ENCODE results near the gene LRRN4CL. TPM values are rescaled to one million over a fixed set of nuclear protein-coding genes. Genes with fewer than 3 reads are reported as not detected.

The LRRN4CL gene
- total and polyA plus RNA-seq, 9 of the 15 experiments (the other 6 are each of a cell fraction or from before 2014, with no cell fraction given), result 0.03 to 0.11 (median 0.05) TPM; not detected in 4

DNA sequence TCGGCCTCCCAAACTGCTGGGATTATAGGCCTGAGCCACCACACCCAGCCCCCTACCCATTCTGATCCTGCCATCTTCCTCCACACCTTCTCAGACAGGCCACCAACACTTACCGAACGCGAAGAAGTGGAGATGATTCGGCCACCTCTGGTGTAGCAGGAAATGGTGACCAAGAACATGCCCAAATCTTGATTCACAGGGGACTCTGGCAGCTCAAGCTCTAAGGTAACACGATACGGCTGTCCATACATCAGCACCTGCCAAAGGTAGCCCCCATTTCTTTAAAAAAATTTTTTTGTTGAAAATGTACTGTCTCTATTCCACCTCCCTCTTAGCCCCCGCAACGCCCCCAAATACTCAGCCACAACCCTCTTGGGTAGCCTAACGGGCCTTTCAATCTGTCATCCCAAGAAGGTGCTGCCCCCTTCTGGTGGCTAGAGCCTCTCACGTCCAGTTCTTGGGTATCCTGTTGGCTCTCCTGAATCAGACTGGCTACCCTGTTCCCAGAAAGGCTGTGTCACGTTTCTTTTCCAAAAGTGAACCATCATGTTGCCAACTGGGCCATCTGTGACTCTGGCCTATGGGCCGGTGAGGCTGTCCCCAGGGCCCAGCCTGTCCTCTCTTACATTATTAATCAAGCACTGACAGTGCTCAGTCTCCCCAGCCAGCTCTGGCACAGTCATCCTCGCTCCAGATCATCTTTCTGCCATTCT lies 5.3 kb upstream of the LRRN4CL start (continued):
- TF ChIP-seq, protein P1, sequence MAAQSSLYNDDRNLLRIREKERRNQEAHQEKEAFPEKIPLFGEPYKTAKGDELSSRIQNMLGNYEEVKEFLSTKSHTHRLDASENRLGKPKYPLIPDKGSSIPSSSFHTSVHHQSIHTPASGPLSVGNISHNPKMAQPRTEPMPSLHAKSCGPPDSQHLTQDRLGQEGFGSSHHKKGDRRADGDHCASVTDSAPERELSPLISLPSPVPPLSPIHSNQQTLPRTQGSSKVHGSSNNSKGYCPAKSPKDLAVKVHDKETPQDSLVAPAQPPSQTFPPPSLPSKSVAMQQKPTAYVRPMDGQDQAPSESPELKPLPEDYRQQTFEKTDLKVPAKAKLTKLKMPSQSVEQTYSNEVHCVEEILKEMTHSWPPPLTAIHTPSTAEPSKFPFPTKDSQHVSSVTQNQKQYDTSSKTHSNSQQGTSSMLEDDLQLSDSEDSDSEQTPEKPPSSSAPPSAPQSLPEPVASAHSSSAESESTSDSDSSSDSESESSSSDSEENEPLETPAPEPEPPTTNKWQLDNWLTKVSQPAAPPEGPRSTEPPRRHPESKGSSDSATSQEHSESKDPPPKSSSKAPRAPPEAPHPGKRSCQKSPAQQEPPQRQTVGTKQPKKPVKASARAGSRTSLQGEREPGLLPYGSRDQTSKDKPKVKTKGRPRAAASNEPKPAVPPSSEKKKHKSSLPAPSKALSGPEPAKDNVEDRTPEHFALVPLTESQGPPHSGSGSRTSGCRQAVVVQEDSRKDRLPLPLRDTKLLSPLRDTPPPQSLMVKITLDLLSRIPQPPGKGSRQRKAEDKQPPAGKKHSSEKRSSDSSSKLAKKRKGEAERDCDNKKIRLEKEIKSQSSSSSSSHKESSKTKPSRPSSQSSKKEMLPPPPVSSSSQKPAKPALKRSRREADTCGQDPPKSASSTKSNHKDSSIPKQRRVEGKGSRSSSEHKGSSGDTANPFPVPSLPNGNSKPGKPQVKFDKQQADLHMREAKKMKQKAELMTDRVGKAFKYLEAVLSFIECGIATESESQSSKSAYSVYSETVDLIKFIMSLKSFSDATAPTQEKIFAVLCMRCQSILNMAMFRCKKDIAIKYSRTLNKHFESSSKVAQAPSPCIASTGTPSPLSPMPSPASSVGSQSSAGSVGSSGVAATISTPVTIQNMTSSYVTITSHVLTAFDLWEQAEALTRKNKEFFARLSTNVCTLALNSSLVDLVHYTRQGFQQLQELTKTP (IDR thresholded peaks at IDR 0.05; ENCODE audit: low read depth in 1 of 2, partially characterized antibody in 2 of 2), result no peak
- TF ChIP-seq LEF1 (IDR thresholded peaks at IDR 0.05) (no peak), TOE1 (IDR thresholded peaks at IDR 0.05; ENCODE audit: borderline replicate concordance) (no peak), TOE1 (CRISPR knock-in tag; IDR thresholded peaks at IDR 0.05; ENCODE audit: borderline replicate concordance, low read depth) (no peak), ZBED1 (IDR thresholded peaks at IDR 0.05) (no peak), NUFIP1 (IDR thresholded peaks at IDR 0.05; ENCODE audit: partially characterized antibody) (no peak), NFE2 (IDR thresholded peaks at IDR 0.05; ENCODE audit: low read depth) (no peak), ZNF146 (CRISPR knock-in tag; IDR thresholded peaks at IDR 0.05; ENCODE audit: unreplicated experiment) (no peak), KAT8 (IDR thresholded peaks at IDR 0.05; ENCODE audit: low read depth) (no peak), POLR2B (IDR thresholded peaks at IDR 0.05; ENCODE audit: low read depth, partially characterized antibody) (no peak)
- TF ChIP-seq, protein P2, sequence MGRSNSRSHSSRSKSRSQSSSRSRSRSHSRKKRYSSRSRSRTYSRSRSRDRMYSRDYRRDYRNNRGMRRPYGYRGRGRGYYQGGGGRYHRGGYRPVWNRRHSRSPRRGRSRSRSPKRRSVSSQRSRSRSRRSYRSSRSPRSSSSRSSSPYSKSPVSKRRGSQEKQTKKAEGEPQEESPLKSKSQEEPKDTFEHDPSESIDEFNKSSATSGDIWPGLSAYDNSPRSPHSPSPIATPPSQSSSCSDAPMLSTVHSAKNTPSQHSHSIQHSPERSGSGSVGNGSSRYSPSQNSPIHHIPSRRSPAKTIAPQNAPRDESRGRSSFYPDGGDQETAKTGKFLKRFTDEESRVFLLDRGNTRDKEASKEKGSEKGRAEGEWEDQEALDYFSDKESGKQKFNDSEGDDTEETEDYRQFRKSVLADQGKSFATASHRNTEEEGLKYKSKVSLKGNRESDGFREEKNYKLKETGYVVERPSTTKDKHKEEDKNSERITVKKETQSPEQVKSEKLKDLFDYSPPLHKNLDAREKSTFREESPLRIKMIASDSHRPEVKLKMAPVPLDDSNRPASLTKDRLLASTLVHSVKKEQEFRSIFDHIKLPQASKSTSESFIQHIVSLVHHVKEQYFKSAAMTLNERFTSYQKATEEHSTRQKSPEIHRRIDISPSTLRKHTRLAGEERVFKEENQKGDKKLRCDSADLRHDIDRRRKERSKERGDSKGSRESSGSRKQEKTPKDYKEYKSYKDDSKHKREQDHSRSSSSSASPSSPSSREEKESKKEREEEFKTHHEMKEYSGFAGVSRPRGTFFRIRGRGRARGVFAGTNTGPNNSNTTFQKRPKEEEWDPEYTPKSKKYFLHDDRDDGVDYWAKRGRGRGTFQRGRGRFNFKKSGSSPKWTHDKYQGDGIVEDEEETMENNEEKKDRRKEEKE (IDR thresholded peaks at IDR 0.05; ENCODE audit: borderline replicate concordance in 1 of 2, control insufficient read depth in 1 of 2, low read depth in 2 of 2, low read length in 1 of 2), result no peak
- TF ChIP-seq, protein P3, sequence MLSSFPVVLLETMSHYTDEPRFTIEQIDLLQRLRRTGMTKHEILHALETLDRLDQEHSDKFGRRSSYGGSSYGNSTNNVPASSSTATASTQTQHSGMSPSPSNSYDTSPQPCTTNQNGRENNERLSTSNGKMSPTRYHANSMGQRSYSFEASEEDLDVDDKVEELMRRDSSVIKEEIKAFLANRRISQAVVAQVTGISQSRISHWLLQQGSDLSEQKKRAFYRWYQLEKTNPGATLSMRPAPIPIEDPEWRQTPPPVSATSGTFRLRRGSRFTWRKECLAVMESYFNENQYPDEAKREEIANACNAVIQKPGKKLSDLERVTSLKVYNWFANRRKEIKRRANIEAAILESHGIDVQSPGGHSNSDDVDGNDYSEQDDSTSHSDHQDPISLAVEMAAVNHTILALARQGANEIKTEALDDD (IDR thresholded peaks at IDR 0.05), result no peak
- TF ChIP-seq, protein P4, sequence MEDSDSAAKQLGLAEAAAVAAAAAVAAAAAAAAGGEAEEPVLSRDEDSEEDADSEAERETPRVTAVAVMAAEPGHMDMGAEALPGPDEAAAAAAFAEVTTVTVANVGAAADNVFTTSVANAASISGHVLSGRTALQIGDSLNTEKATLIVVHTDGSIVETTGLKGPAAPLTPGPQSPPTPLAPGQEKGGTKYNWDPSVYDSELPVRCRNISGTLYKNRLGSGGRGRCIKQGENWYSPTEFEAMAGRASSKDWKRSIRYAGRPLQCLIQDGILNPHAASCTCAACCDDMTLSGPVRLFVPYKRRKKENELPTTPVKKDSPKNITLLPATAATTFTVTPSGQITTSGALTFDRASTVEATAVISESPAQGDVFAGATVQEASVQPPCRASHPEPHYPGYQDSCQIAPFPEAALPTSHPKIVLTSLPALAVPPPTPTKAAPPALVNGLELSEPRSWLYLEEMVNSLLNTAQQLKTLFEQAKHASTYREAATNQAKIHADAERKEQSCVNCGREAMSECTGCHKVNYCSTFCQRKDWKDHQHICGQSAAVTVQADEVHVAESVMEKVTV (CRISPR knock-in tag; IDR thresholded peaks at IDR 0.05), result peak; percentile 66
- TF ChIP-seq, protein P5, sequence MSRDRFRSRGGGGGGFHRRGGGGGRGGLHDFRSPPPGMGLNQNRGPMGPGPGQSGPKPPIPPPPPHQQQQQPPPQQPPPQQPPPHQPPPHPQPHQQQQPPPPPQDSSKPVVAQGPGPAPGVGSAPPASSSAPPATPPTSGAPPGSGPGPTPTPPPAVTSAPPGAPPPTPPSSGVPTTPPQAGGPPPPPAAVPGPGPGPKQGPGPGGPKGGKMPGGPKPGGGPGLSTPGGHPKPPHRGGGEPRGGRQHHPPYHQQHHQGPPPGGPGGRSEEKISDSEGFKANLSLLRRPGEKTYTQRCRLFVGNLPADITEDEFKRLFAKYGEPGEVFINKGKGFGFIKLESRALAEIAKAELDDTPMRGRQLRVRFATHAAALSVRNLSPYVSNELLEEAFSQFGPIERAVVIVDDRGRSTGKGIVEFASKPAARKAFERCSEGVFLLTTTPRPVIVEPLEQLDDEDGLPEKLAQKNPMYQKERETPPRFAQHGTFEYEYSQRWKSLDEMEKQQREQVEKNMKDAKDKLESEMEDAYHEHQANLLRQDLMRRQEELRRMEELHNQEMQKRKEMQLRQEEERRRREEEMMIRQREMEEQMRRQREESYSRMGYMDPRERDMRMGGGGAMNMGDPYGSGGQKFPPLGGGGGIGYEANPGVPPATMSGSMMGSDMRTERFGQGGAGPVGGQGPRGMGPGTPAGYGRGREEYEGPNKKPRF (IDR thresholded peaks at IDR 0.05; ENCODE audit: low read depth, low read length), result no peak

Measured in K562 (cell line).